Measurements from ENCODE around the gene SRPK1. TPM values are rescaled to one million over a fixed set of nuclear protein-coding genes. Genes with fewer than 3 reads are reported as not detected.
"Not testable (repeated sequence)": the region's sequence is repeated elsewhere in the genome, so short reads cannot be mapped to it uniquely, and the experiment has no call there.

Gene SRPK1
- total RNA-seq, 1 donor = 30.7 TPM

DNA sequence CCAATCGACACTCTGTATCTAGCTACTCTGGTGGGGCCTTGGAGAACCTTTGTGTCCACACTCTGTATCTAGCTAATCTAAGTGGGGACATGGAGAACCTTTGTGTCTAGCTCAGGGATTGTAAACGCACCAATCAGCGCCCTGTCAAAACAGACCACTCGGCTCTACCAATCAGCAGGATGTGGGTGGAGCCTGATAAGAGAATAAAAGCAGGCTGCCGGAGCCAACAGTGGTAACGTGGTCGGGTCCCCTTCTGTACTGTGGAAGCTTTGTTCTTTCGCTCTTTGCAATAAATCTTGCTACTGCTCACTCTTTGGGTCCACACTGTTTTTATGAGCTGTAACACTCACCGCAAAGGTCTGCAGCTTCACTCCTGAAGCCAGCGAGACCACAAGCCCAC lies 11.0 kb upstream of the SRPK1 start:
- not testable (repeated sequence) for DNase-seq (ENCODE audit: low read depth in 2 of 3, low spot score in 2 of 3)

DNA sequence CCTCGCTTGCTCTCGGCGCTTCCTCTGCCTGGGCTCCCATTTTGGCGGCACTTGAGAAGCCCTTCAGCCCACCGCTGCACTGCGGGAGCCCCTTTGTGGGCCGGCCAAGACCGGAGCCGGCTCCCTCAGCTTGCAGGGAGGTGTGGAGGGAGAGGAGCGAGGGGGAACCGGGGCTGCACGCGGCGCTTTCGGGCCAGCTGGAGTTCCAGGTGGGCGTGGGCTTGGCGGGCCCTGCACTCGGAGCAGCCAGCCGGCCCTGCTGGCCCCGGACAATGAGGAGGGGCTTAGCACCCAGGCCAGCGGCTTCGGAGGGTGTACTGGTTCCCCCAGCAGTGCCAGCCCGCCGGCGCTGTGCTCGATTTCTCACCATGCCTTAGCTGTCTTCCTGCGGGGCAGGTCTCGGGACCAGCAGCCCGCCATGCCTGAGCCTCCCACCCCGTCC lies 10.2 kb upstream of the SRPK1 start:
- DNase-seq (ENCODE audit: low read depth in 2 of 3, low spot score in 2 of 3) = no peak

DNA sequence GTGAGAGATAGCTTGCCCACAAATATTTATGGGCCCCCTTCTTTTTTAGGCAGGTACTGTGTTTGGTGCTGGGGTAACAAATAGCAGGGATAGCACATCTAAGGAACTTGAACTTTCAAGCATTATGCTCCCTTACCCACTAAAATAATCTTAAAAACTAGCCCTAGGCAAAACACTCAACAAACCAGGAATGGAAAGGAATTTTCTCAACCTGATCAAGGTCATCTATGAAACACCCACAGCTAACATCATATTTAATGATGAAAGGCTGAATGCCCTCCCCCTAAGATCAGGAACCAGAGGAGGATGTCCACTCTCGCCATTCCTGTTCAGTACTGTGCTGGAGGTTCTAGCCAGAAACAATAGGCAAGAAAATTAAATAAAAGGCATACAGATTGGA lies 8.7 kb upstream of the SRPK1 start:
- no peak for DNase-seq (ENCODE audit: low read depth in 2 of 3, low spot score in 2 of 3)

DNA sequence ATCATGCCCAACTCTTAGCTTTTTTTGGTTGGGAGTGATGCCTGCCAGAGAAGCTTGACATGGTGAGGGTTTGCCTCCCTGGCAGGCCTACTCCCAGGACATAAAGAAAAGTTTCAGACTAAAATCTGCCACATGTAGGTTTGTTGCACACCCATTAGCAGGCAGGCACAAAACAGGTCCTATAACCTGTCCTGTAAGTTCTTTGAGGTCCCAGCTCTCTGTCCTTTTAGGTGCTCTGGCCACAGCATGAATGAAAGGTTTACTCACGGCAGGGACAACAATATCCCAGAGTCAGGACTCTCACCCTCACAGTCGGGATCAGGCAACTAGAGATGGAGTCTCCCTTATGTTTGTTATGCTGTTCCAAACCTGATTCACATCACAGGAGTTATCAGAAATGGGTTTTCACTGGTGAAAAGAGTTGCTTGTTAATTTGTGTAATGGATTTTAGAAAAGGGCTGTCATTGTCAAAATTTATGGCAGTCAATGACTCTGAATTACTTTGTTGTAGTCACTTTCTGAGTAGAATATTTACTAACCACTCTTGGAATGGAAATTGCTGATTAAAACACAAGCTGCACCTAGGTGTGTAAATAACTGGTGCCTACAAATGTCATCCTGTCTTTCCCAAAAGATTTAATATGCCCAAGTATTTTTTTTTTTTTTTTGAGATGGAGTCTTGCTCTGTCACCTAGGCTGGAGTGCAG lies 5.8 kb upstream of the SRPK1 start:
- DNase-seq (ENCODE audit: low read depth in 2 of 3, low spot score in 2 of 3) = no peak

DNA sequence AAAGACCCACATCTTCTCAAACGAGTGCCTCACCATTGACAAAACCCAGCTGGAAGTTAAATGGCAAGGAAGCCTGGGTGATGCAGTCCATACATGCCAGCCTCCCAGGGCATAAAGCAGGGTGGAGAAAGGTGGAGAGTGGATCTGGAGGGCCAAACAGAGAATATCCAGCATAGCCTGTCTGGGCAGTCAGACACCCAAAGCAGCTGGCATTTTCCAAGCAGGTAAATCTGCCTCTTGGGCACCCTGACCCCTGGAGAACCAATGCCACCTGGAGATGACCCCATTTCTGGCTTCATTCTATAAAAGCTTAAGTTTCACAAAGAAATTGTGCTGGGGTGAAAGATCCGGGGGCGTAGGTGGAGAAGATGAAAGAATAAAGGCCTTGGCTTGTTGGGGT lies 5.1 kb upstream of the SRPK1 start:
- no peak for DNase-seq (ENCODE audit: low read depth in 2 of 3, low spot score in 2 of 3)

DNA sequence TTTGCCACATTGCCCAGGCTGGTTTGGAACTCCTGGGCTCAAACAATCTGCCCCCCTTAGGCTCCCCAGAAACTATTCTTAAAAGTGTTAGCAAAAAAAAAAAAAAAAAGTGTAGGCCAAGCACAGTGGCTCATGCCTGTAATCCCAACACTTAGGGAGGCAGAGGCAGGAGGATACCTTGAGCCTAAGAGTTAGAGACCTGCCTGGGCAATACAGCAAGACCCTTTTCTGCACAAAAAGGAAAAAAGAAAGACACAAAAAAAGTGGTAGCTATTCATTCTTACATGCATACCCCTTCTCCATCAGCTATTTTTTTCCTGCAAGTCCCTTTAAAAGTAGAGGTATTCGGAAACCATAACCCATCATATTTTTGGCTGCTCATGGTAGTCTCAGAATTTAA lies 3.2 kb upstream of the SRPK1 start:
- DNase-seq (ENCODE audit: low read depth in 2 of 3, low spot score in 2 of 3) = no peak

DNA sequence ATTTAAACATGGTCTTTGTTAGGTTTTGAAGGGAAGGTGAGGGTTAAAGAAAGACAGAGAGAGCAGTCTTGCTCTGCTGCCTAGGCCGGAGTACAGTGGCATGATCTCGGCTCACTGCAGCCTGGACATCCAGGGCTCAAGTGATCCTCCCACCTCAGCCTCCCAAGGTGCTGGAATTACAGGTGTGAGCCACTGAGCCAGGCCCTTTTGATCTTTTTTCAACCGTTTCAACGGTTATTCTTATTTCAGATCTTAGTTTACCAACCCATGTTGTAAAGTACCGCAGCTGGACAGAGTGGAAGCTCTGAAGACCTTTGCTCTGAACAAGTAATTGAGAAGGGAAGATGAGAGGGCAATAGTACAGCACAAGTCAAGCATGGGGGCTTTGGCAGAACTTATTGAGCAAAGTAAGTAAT lies 1.2 kb upstream of the SRPK1 start:
- DNase-seq (ENCODE audit: low read depth in 2 of 3, low spot score in 2 of 3) = no peak

DNA sequence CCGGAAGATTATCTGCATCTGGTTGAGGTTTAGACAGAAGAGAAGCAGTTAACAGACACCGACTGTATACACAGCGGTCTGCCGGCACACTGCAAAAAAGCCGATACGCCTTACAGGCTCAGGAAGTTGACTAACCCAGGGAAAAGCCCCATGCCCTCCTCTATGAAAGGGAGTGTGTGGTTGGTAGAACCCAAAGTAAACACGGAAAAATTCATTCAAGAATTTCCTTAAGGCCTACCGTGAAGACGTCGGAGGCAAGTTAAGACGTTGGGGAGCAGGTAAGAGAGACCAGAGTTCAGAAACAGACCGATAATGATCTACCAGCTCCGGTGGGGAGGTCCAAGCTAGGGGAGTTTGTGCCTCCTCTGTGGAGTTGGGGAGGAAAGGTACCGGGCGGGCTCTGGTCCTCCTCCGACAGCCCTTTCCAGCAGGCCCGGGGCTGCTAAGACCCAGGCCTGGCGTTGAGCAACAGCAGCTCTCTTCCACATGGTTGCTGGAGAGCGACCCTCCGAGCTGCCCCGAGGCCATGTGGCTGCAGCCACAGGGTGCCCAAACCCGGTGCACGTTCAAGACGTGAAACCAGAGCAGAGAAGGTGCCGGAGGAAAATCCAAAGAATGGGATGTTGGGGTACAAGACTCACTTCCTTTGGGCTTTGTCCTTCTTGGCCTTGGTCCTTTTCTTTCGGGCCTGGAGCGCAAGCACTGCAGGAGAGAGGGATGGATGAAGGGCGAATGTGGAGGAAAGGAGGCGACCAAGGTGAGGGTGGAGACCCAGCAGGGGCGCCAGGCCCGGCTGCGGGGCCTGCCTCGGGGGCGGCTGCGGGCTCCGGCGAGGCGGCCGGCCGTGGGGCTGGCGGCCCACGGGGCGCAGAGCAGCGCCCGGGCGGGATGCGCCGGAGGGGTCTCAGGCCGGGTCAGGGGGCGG lies 809 bp downstream of the SRPK1 start:
- peak; percentile 35 to 63 (median 37) for DNase-seq (ENCODE audit: low read depth in 2 of 3, low spot score in 2 of 3)

DNA sequence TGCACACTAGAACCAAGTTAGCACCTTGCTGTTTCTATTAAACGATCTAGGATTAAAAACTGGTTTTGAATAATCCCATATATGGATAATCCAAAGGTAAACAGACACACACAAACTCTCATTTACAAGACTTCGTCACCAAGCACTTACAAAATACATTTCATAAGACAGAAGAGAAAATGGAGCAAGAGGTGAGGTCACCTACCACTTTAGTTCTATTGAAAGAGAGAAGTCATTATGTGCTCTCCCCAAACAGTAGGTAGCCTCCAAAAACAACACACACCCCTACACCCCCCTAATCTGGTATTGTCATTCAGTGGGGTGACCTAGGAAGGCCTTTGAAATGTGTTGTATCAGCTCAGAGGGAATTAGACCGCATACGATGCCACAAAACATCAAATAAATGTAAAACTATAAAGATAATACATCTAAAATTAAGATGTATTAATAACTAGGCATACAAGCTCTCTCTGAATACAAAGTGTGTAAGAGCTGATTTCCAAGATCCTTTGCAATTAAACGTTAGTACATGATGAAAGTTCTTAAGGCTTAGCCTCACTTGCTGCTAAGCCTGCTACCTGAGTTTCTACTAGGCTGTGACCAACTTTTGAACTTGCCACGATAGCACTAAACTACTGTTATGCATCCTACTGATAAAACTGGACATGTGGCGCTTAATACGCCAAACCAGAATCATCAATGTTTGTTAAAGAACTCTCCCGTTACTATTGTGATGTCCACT lies 1.6 kb downstream of the SRPK1 start:
- DNase-seq (ENCODE audit: low read depth in 2 of 3, low spot score in 2 of 3) = peak in 2 of 3 donors; percentile 15 to 19

DNA sequence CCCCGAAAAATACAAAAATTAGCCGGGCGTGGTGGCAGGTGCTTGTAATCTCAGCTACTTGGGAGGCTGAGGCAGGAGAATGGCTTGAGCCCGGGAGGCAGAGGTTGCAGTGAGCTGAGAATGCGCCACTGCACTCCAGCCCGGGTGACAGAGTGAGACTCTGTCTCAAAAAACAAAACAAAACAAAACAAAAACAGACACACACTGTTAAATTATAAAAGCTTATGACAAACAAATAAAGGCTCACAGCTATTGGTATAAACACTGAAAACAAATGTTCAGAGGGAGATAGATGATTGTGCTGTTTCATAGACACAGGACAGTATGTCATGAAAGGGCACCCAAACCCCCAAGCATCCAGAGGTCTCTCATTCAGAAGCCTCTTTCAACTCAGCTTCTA lies 4.0 kb downstream of the SRPK1 start:
- DNase-seq (ENCODE audit: low read depth in 2 of 3, low spot score in 2 of 3) = not testable (repeated sequence)

DNA sequence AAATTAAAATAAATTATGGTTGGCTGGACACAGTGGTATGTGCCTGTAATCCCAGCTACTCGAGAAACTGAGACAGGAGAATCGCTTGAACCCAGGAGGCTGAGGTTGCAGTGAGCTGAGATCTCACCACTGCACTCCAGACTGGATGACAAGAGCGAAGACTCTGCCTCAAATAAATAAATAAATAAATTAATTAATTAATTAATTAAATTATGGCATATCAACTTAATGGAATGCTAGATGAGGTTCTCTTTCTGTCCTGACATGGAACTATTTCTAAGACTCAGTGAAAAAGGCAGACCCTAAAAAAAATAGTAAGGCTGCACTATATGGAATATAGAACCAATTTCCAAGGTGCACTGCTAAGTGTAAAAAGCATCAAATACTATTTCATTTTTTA lies 4.8 kb downstream of the SRPK1 start:
- no peak for DNase-seq (ENCODE audit: low read depth in 2 of 3, low spot score in 2 of 3)

DNA sequence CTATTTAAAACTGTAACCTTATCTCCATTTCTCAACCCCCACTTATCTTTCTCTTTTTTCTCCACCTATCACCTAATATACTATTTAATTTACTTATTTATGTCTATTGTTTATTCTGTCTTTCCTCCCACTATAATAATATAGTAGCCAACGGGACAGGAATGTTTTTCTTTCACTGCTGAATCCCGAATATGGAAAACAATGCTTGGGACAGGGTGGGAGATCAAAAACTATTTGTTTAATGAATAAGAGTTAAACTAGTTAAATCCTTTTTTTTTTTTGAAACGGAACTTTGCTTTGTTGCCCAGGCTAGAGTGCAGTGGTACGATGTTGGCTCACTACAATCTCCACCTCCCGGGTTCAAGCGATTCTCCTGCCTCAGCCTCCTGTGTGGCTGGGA lies 6.4 kb downstream of the SRPK1 start:
- DNase-seq (ENCODE audit: low read depth in 2 of 3, low spot score in 2 of 3) = no peak

DNA sequence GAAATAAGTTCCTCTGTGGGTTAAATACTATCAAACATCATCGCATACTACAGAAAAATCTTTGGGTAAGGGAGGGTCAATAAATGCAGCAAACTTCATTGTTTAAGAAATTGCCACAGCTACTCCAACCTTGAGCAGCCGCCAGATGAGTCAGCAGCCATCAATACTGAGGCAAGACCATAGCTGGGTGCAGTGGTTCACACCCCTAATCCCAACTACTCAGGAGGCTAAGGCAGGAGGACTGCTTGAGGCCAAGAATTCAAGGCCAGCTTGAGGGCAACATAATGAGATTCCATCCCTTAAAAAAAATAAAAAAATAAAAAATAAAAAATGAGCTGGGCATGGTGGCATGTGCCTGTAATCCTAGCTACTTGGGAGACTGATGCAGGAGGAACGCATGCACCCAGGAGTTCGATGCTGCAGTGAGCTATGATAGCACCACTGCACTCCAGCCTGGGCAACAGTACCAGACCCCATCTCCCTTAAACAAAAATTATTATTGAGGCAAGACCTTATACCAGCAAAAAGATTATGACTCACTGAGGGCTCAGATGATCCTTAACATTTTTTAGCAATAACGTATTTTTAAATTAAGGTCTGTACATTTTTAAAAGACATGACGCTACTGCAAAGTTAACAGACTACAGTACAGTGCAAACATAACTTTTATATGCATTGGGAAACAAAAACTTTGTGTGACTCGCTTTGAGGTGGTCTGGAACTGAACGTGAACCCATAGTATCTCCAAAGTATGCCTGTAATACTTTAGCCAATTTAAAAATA lies 8.8 kb downstream of the SRPK1 start:
- no peak for DNase-seq (ENCODE audit: low read depth in 2 of 3, low spot score in 2 of 3)

DNA sequence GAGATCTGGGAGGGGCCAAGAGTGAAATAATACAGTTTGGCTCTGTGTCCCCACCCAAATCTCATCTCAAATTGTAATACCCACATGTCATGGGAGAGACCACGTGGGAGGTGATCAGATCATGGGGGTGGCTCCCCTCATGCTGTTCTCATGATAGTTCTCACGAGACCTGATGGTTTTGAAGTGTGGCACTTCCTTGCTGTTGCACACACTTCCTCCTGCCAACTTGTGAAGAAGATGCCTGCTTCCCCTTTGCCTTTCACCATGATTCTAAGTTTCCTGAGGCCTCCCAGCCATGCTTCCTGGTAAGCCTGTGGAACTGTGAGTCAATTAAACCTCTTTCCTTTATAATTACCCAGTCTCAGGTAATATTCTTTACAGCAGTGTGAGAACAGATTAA lies 11.3 kb downstream of the SRPK1 start:
- DNase-seq (ENCODE audit: low read depth in 2 of 3, low spot score in 2 of 3) = not testable (repeated sequence)

DNA sequence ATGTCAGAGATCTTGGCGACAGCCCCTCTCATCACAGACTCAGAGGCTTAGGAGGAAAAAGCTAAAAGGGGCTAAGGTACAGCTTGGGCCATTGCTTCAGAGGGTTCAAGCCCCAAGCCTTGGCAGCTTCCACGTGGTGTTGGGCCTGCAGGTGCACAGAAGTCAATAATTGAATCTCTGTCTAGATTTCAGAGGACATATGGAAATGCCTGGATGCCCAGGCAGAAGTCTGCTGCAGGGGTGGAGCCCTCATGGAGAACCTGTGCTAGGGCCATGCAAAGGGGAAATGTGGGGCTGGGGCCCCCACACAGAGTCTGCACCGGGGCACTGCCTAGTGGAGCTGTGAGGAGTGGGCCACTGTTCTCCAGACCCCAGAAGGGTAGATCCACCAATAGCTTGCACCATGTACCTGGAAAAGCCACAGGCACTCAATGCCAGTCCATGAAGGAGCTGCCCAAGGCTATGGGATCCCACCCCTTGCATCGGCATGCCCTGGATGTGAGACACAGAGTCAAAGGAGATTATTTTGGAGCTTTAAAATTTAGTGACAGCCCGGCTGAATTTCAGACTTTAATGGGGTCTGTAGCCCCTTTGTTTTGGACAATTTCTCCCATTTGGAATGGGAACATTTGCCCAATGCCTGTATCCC lies 12.0 kb downstream of the SRPK1 start:
- not testable (repeated sequence) for DNase-seq (ENCODE audit: low read depth in 2 of 3, low spot score in 2 of 3)

DNA sequence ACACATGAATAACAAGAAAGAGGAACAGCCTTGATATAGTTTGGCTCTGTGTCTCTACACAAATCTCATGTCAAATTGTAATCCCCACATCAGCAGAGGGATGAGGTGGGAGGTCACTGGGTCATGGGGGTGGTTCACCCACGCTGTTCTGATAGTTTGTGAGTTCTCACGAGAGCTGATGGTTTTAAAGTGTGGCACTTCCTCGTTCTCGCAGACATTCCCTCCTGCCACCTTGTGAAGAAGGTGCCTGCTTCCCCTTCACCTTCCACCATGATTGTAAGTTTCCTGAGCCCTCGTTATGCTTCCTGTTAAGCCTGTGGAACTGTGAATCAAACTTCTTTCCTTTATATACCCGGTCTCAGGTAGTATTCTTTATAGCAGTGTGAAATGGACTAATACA lies 13.1 kb downstream of the SRPK1 start:
- peak in 1 of 3 donors; percentile 17 for DNase-seq (ENCODE audit: low read depth in 2 of 3, low spot score in 2 of 3)

DNA sequence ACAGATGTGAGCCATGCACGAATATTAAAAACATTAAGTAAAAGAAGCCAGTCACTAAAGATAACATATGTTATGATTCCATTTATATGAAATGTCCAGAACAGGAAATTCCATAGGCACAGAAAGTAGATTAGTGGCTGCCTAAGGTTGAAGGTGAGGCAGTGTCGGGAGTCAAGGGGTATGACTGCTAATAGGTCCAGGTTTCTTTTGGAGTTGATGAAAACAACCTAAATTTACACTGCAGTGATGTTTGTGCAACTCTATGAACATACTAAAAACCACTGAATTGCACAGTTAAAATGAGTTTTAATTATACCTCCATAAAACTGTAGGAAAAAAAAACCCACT lies 14.4 kb downstream of the SRPK1 start:
- no peak for DNase-seq (ENCODE audit: low read depth in 2 of 3, low spot score in 2 of 3)

DNA sequence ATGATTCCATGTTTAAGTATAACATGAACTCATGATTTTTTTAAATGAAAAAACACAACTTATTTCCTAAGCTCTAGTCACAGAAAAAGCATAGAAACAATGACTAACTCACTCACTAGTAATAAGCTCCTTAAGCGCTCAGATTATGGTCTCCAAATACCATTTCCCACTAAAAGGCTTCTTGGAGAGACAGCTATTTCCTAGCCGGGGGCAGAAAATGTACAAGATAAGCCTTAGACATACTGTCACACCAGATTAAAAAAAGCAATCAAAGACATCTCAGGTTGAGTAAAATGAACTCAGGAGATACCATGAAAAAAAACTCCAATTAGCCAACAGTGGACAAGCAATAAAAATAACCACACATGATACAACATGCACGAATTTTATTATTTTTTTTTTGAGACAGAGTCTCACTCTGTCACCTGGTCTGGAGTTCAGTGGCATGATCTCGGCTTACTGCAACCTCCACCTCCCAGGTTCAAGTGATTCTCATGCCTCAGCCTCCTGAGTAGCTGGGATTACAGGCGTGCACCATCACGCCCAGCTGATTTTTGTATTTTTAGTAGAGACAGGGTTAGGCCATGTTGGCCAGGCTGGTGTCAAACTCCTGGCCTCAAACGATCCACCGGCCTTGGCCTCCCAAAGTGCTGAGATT lies 14.9 kb downstream of the SRPK1 start:
- no peak for DNase-seq (ENCODE audit: low read depth in 2 of 3, low spot score in 2 of 3)

DNA sequence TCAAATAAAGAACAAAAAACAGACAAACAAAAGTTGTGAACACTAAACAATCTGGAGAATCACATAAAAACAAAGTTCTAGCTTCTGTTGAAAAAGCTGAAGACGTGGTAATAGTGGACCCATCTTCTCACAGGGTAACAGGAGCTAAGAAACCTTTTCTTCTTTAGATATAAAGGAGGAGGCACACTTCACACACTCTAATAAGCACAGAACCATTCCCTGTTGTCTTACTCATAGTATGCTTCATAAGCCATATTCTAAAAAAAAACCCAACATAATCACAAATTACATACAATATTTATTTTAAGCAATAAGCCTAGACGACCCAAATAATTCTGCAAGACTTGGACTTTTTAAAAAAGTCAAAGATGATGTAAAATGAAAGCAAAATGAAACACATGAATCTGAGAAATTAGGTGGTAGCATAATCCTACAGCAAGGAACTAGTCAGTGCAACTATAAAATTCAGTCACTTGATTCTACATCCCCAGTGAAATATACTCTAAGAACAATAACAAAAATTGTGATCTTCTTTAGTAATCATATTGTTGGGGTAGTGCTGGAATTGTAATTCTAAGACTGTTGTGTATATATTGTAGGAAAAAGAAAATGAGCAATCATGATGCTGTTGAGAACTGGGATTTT lies 15.6 kb downstream of the SRPK1 start:
- no peak for DNase-seq (ENCODE audit: low read depth in 2 of 3, low spot score in 2 of 3)
